CD14-positive monocyte (primary cell): Measurements from ENCODE around the gene MAP7D1. TPM values are rescaled to one million over a fixed set of nuclear protein-coding genes. Genes with fewer than 3 reads are reported as not detected.

ENCODE experiments used
- DNase-seq, 3 donors: peaks; one replicate each; pipeline ENCODE4 v3.0.0-alpha.2; 2011 to 2022
- H2AFZ ChIP-seq: 2 replicates; pipeline ENCODE4 v1.6.0; 2012; ENCODE audit warnings: mild to moderate bottlenecking, low read depth, low read length, inconsistent platforms; ENCODE audit not compliant: insufficient read depth, poor library complexity, severe bottlenecking
- H3K27ac ChIP-seq, 2 donors: 1 replicate in 1 of 2; 2 replicates in 1 of 2; pipeline ENCODE4 v1.5.1; 2012 to 2013; ENCODE audit warnings: low read length in 2 of 2, control low read depth in 1 of 2, inconsistent platforms in 1 of 2, low read depth in 1 of 2, mild to moderate bottlenecking in 1 of 2
- H3K27me3 ChIP-seq, 2 donors: one replicate each; pipeline versions ENCODE4 v1.6.0 to v1.6.1; 2011 to 2013; ENCODE audit warnings: low read length in 2 of 2; ENCODE audit not compliant: control insufficient read depth in 2 of 2, insufficient read depth in 2 of 2
- H3K36me3 ChIP-seq, 2 donors: replicated peaks in 1 of 2; 1 replicate in 1 of 2; 2 replicates in 1 of 2; pipeline versions ENCODE4 v1.5.1 to v1.6.1; 2012 to 2013; ENCODE audit warnings: low read length in 2 of 2, control low read depth in 1 of 2, inconsistent platforms in 1 of 2, mild to moderate bottlenecking in 1 of 2; ENCODE audit not compliant: insufficient read depth in 2 of 2, control insufficient read depth in 1 of 2
- H3K4me1 ChIP-seq, 2 donors: 1 replicate in 1 of 2; 2 replicates in 1 of 2; pipeline versions ENCODE4 v1.5.1 to v1.6.1; 2012 to 2013; ENCODE audit warnings: low read length in 2 of 2, control low read depth in 1 of 2, inconsistent platforms in 1 of 2, mild to moderate bottlenecking in 1 of 2, moderate library complexity in 1 of 2; ENCODE audit not compliant: insufficient read depth in 2 of 2, control insufficient read depth in 1 of 2
- H3K4me2 ChIP-seq: replicated peaks from 2 replicates; pipeline ENCODE3; 2012; ENCODE audit warnings: low read length, moderate library complexity, mild to moderate bottlenecking; ENCODE audit not compliant: poor library complexity, severe bottlenecking; ENCODE audit errors: extremely low read depth
- H3K4me3 ChIP-seq, 3 experiments: fragments of 200-600 bp in 1 of 3; sonication (generic) in 1 of 3; replicated peaks in 1 of 3; 1 replicate in 2 of 3; 2 replicates in 1 of 3; pipeline ENCODE4 v1.5.1; 2011 to 2013; ENCODE audit warnings: low read length in 3 of 3, mild to moderate bottlenecking in 3 of 3, control low read depth in 2 of 3, low read depth in 2 of 3, inconsistent platforms in 1 of 3, moderate library complexity in 1 of 3
- H3K79me2 ChIP-seq: 2 replicates; pipeline ENCODE4 v1.6.0; 2012; ENCODE audit warnings: mild to moderate bottlenecking, control low read depth, inconsistent platforms, low read length, moderate library complexity; ENCODE audit not compliant: insufficient read depth
- H3K9ac ChIP-seq: 2 replicates; pipeline ENCODE4 v1.6.0; 2017; ENCODE audit warnings: low read length, mild to moderate bottlenecking; ENCODE audit not compliant: insufficient read depth, poor library complexity, severe bottlenecking
- H3K9me3 ChIP-seq, 2 donors: replicated peaks in 1 of 2; 1 replicate in 1 of 2; 2 replicates in 1 of 2; pipeline versions ENCODE4 v1.5.1 to v1.6.1; 2012 to 2013; ENCODE audit warnings: low read length in 2 of 2, control low read depth in 1 of 2; ENCODE audit not compliant: control insufficient read depth in 1 of 2, insufficient read depth in 1 of 2
- H4K20me1 ChIP-seq: 2 replicates; pipeline ENCODE4 v1.6.0; 2012; ENCODE audit warnings: mild to moderate bottlenecking, low read length, control low read depth, moderate library complexity; ENCODE audit not compliant: insufficient read depth
- H3K27ac Mint-ChIP-seq, 7 donors: one replicate each; pipeline ENCODE4 v1.8.0; 2020; ENCODE audit warnings: mild to moderate bottlenecking in 7 of 7, mixed read lengths in 7 of 7, moderate library complexity in 6 of 7, inconsistent platforms in 2 of 7
- H3K27me3 Mint-ChIP-seq, 3 donors: one replicate each; pipeline ENCODE4 v1.8.0; 2021 to 2022; ENCODE audit warnings: low read depth in 3 of 3, mild to moderate bottlenecking in 3 of 3, mixed read lengths in 3 of 3, moderate library complexity in 3 of 3, inconsistent platforms in 1 of 3
- H3K36me3 Mint-ChIP-seq, 2 donors: one replicate each; pipeline ENCODE4 v1.8.0; 2020; ENCODE audit warnings: mixed read lengths in 2 of 2, inconsistent platforms in 1 of 2, mild to moderate bottlenecking in 1 of 2
- H3K4me1 Mint-ChIP-seq: one replicate; pipeline ENCODE4 v1.8.0; 2020; ENCODE audit warnings: mild to moderate bottlenecking, mixed read lengths
- H3K4me3 Mint-ChIP-seq, 2 donors: one replicate each; pipeline ENCODE4 v1.8.0; 2020; ENCODE audit warnings: mild to moderate bottlenecking in 2 of 2, mixed read lengths in 2 of 2, moderate library complexity in 1 of 2
- H3K9me3 Mint-ChIP-seq, 7 donors: one replicate each; pipeline ENCODE4 v1.8.0; 2020 to 2022; ENCODE audit warnings: mixed read lengths in 7 of 7, mild to moderate bottlenecking in 6 of 7, moderate library complexity in 6 of 7, inconsistent platforms in 2 of 7
- CTCF ChIP-seq: fragments of 200-600 bp; IDR thresholded peaks from one replicate; pipeline ENCODE4 v1.8.0; 2022; ENCODE audit warnings: antibody characterized with exemption, mild to moderate bottlenecking
- WGBS: methylation state at CpG from one replicate; pipeline ENCODE4 v1.1.5; 2013; ENCODE audit warnings: missing lambda C conversion rate; ENCODE audit not compliant: insufficient coverage; 5-methylcytosine and 5-hydroxymethylcytosine counted together
- intact Hi-C, 2 donors: fragments of 100-400 bp; cut with micrococcal nuclease; formaldehyde crosslinking; loops; one replicate each; pipeline versions ENCODE4 v1.15.0 to v1.15.1; 2023
- polyA plus RNA-seq, 3 donors: library from polyadenylated mRNA; depleted of rRNA in 1 of 3; unstranded in 2 of 3; stranded (reverse) in 1 of 3; fragments of 300-500 nt in 2 of 3; fragments of >200 nt in 1 of 3; fragmentation: Illumina TruSeq in 2 of 3; gene quantifications; 1 replicate in 2 of 3; 2 replicates in 1 of 3; pipeline ENCODE4 v1.2.3, GENCODE V29; 2012 to 2021

The MAP7D1 gene
- polyA plus RNA-seq, 3 donors = 12.3 to 153 (median 13.6) TPM

- TF ChIP-seq CTCF = no peak
- Histone ChIP-seq H3K27ac (no peak overlapping the region), H3K4me2 (no peak overlapping the region), H3K4me1 (no peaks in the 10 kb centered on the region), H3K9ac (no peak overlapping the region), H3K36me3 (peaks cover 0 to 1% of the 10 kb centered on the region in 2 donors), H2AFZ (no peak overlapping the region), H3K79me2 (no peaks in the 10 kb centered on the region), H3K27me3 (no peaks in the 10 kb centered on the region), H3K4me3 (no peak overlapping the region), H4K20me1 (no peaks in the 10 kb centered on the region), H3K9me3 (no peaks in the 10 kb centered on the region)
- H3K4me3 Mint-ChIP-seq = no peak overlapping the region
- no peaks in the 10 kb centered on the region for H3K9me3 Mint-ChIP-seq
- DNase-seq = no peak
- intact Hi-C loops = no loop called here
- WGBS = 98% methylated on average over 7 of the region's 9 CpGs
- H3K36me3 Mint-ChIP-seq = peaks cover 12 to 33% of the 10 kb centered on the region in 2 donors
- H3K27ac Mint-ChIP-seq = no peak overlapping the region
- H3K27me3 Mint-ChIP-seq = peaks cover 2 to 6% (median 6%) of the 10 kb centered on the region in 3 donors
- H3K4me1 Mint-ChIP-seq = peaks cover 5% of the 10 kb centered on the region
These were observed 48.6 kb upstream of the MAP7D1 start for GRCh38 chr1:36107394-36107793.

- Mint-ChIP-seq H3K4me3 (no peak overlapping the region), H3K9me3 (no peaks in the 10 kb centered on the region), H3K27ac (no peak overlapping the region), H3K36me3 (peaks cover 20 to 39% of the 10 kb centered on the region in 2 donors), H3K4me1 (peaks cover 5% of the 10 kb centered on the region), H3K27me3 (peaks cover 2 to 6% (median 6%) of the 10 kb centered on the region in 3 donors)
- Histone ChIP-seq H3K79me2 (no peaks in the 10 kb centered on the region), H3K9me3 (no peaks in the 10 kb centered on the region), H4K20me1 (no peaks in the 10 kb centered on the region), H3K4me2 (no peak overlapping the region), H3K4me3 (no peak overlapping the region), H3K36me3 (peaks cover 0 to 10% of the 10 kb centered on the region in 2 donors), H3K27ac (no peak overlapping the region), H3K9ac (no peak overlapping the region), H2AFZ (no peak overlapping the region), H3K4me1 (no peaks in the 10 kb centered on the region), H3K27me3 (no peaks in the 10 kb centered on the region)
- no peak for DNase-seq
- TF ChIP-seq CTCF = no peak
- intact Hi-C loops = no loop called here
- 100% methylated on average over 5 of the region's 14 CpGs for WGBS
These were observed 47.6 kb upstream of the MAP7D1 start for GRCh38 chr1:36108314-36108713.
